GM19193 (cell line): ENCODE data around the gene PRX.

ENCODE experiments used
- POLR2A ChIP-seq: IDR thresholded peaks from 4 replicates; pipeline ENCODE4 v1.6.1; 2011; ENCODE audit not compliant: insufficient read depth, insufficient read length; ENCODE audit errors: extremely low read depth

The PRX gene

GRCh38 chr19:40413291-40413845 lies at the start of gene PRX:
Gene PRX (minus strand): TSS chr19:40413378. CDS start chr19:40407932, 5,446 bp downstream.
- TF ChIP-seq POLR2A: no peak

GRCh38 chr19:40461669-40462221 lies 48.6 kb upstream of the PRX start:
- no peak for TF ChIP-seq POLR2A

GRCh38 chr19:40460185-40460584 lies 47.0 kb upstream of the PRX start:
- no peak for TF ChIP-seq POLR2A

- TF ChIP-seq POLR2A: no peak
These were observed 45.4 kb upstream of the PRX start for GRCh38 chr19:40458597-40458974.

- TF ChIP-seq POLR2A: no peak
These were observed 44.9 kb upstream of the PRX start for GRCh38 chr19:40457953-40458596.

GRCh38 chr19:40457048-40457447 lies 43.9 kb upstream of the PRX start:
- TF ChIP-seq POLR2A: no peak

- TF ChIP-seq POLR2A: no peak
These were observed 40.1 kb upstream of the PRX start for GRCh38 chr19:40453151-40453735.

GRCh38 chr19:40452016-40452415 lies 38.8 kb upstream of the PRX start:
- TF ChIP-seq POLR2A: no peak

GRCh38 chr19:40450664-40451063 lies 37.5 kb upstream of the PRX start:
- no peak for TF ChIP-seq POLR2A

GRCh38 chr19:40449506-40449905 lies 36.3 kb upstream of the PRX start:
- TF ChIP-seq POLR2A: no peak

GRCh38 chr19:40446263-40446784 lies 33.1 kb upstream of the PRX start:
- TF ChIP-seq POLR2A: no peak

GRCh38 chr19:40445780-40446262 lies 32.6 kb upstream of the PRX start:
- TF ChIP-seq POLR2A: no peak

- no peak for TF ChIP-seq POLR2A
These were observed 31.7 kb upstream of the PRX start for GRCh38 chr19:40444825-40445312.

GRCh38 chr19:40444000-40444824 lies 31.0 kb upstream of the PRX start, which contains the start of gene SERTAD3:
Gene SERTAD3 (minus strand): TSS chr19:40444335. CDS start chr19:40442080, 2,255 bp downstream.
- peak; percentile 85 for TF ChIP-seq POLR2A

GRCh38 chr19:40443131-40443999 lies 30.2 kb upstream of the PRX start:
- no peak for TF ChIP-seq POLR2A
